H1 (cell line): ENCODE data around the gene AMBP. TPM values are rescaled to one million over a fixed set of nuclear protein-coding genes. Genes with fewer than 3 reads are reported as not detected.

Experiments used
- CTCF ChIA-PET: fragments of 300-600 bp; sonication (Branson Sonifier 250); formaldehyde crosslinking; loops from one replicate; lab custom pipeline; 2021; ENCODE audit not compliant: partially characterized antibody; lab: Charles Lee
- POLR2A ChIA-PET: fragments of 300-600 bp; sonication (Branson Sonifier 250); formaldehyde crosslinking; loops from one replicate; lab custom pipeline; 2021; ENCODE audit warnings: inconsistent platforms; ENCODE audit not compliant: partially characterized antibody; lab: Charles Lee
- DNase-seq, 2 experiments: peaks; one replicate each; pipeline versions ENCODE4 v3.0.0 to v3.0.0-alpha.2; 2010 to 2022; ENCODE audit warnings: low spot score in 2 of 2, low read depth in 1 of 2, mixed read lengths in 1 of 2
- FAIRE-seq: peaks from 2 replicates; lab custom pipeline; 2011; peaks lifted over from hg19 to GRCh38; lab: Jason Lieb, UNC
- H2AFZ ChIP-seq: 2 replicates; pipeline ENCODE4 v1.8.1; 2012; ENCODE audit warnings: low read length, inconsistent platforms
- H2AK5ac ChIP-seq: 2 replicates; pipeline ENCODE4 v1.6.1; 2013; ENCODE audit warnings: low read depth, low read length
- H2BK120ac ChIP-seq: replicated peaks from 2 replicates; pipeline ENCODE3; 2013; ENCODE audit warnings: low read depth, low read length, inconsistent platforms
- H2BK12ac ChIP-seq: 2 replicates; pipeline ENCODE4 v1.6.1; 2013; ENCODE audit warnings: low read depth, low read length
- H2BK15ac ChIP-seq: 2 replicates; pipeline ENCODE4 v1.6.1; 2013; ENCODE audit warnings: low read length
- H2BK20ac ChIP-seq: 2 replicates; pipeline ENCODE4 v1.6.1; 2013; ENCODE audit warnings: low read length
- H2BK5ac ChIP-seq: 2 replicates; pipeline ENCODE4 v1.6.1; 2013; ENCODE audit warnings: low read depth, low read length
- H3K14ac ChIP-seq: 2 replicates; pipeline ENCODE4 v1.6.1; 2013; ENCODE audit warnings: inconsistent platforms; ENCODE audit not compliant: insufficient read length
- H3K18ac ChIP-seq: 2 replicates; pipeline ENCODE4 v1.6.1; 2013; ENCODE audit warnings: low read length; ENCODE audit errors: extremely low read depth
- H3K23ac ChIP-seq: 2 replicates; pipeline ENCODE4 v1.6.1; 2013; ENCODE audit warnings: inconsistent platforms; ENCODE audit not compliant: insufficient read length
- H3K23me2 ChIP-seq: 2 replicates; pipeline ENCODE4 v1.6.1; 2013; ENCODE audit warnings: low read depth, low read length
- H3K27ac ChIP-seq: 2 replicates; pipeline ENCODE4 v1.6.1; 2011; ENCODE audit warnings: low read depth, low read length, inconsistent platforms
- H3K27me3 ChIP-seq, 4 experiments: replicated peaks in 1 of 4; 1 replicate in 1 of 4; 2 replicates in 3 of 4; pipeline versions ENCODE4 v1.6.1 to v1.8.1; 2011 to 2013; ENCODE audit warnings: low read length in 3 of 4, mild to moderate bottlenecking in 3 of 4, inconsistent platforms in 2 of 4, mixed read lengths in 2 of 4, moderate library complexity in 1 of 4; ENCODE audit not compliant: control insufficient read depth in 3 of 4, insufficient read depth in 3 of 4; ENCODE audit errors: extremely low read depth in 1 of 4
- H3K36me3 ChIP-seq, 4 experiments: 2 replicates each; pipeline versions ENCODE4 v1.6.1 to v1.8.1; 2011 to 2013; ENCODE audit warnings: mild to moderate bottlenecking in 4 of 4, low read length in 3 of 4, moderate library complexity in 2 of 4, control low read depth in 1 of 4, inconsistent platforms in 1 of 4; ENCODE audit not compliant: insufficient read depth in 4 of 4, control insufficient read depth in 2 of 4
- H3K4ac ChIP-seq: replicated peaks from 2 replicates; pipeline ENCODE3; 2013; ENCODE audit warnings: low read length, low read depth, mixed read lengths, inconsistent platforms; ENCODE audit not compliant: insufficient read length
- H3K4me1 ChIP-seq, 4 experiments: replicated peaks in 1 of 4; 1 replicate in 1 of 4; 2 replicates in 3 of 4; pipeline versions ENCODE4 v1.6.1 to v1.8.1; 2011 to 2013; ENCODE audit warnings: low read length in 3 of 4, inconsistent platforms in 2 of 4, mixed read lengths in 1 of 4; ENCODE audit not compliant: insufficient read depth in 4 of 4, control insufficient read depth in 3 of 4
- H3K4me2 ChIP-seq, 2 experiments: 2 replicates each; pipeline versions ENCODE4 v1.6.1 to v1.8.1; 2011 to 2013; ENCODE audit warnings: low read depth in 2 of 2, low read length in 2 of 2, control low read depth in 1 of 2, inconsistent platforms in 1 of 2, mild to moderate bottlenecking in 1 of 2; ENCODE audit not compliant: insufficient read depth in 1 of 2
- H3K4me3 ChIP-seq, 4 experiments: fragments of 200-600, 300-600 bp in 1 of 4; sonication (generic), shearing (Covaris generic), sonication (Bioruptor Twin) in 1 of 4; 2 replicates each; pipeline versions ENCODE4 v1.5.1 to v1.8.1; 2011 to 2016; ENCODE audit warnings: low read length in 4 of 4, low read depth in 3 of 4, control low read depth in 2 of 4, inconsistent platforms in 2 of 4, mild to moderate bottlenecking in 2 of 4, mixed read lengths in 1 of 4, moderate library complexity in 1 of 4; ENCODE audit not compliant: insufficient read depth in 2 of 4; ENCODE audit errors: extremely low read depth in 1 of 4
- H3K56ac ChIP-seq: replicated peaks from 2 replicates; pipeline ENCODE3; 2013; ENCODE audit warnings: low read depth, mild to moderate bottlenecking, mixed read lengths, low read length, inconsistent platforms; ENCODE audit not compliant: insufficient read length
- H3K79me1 ChIP-seq: 2 replicates; pipeline ENCODE4 v1.6.1; 2013; ENCODE audit warnings: low read depth, low read length, control low read depth
- H3K79me2 ChIP-seq, 2 experiments: 2 replicates each; pipeline versions ENCODE4 v1.6.1 to v1.8.1; 2012 to 2013; ENCODE audit warnings: low read length in 2 of 2, mild to moderate bottlenecking in 2 of 2, inconsistent platforms in 1 of 2; ENCODE audit not compliant: insufficient read depth in 2 of 2, control insufficient read depth in 1 of 2
- H3K9ac ChIP-seq, 4 experiments: replicated peaks in 1 of 4; 1 replicate in 1 of 4; 2 replicates in 3 of 4; pipeline versions ENCODE4 v1.6.1 to v1.8.1; 2011 to 2013; ENCODE audit warnings: low read depth in 3 of 4, low read length in 3 of 4, control low read depth in 2 of 4, mild to moderate bottlenecking in 2 of 4, moderate library complexity in 2 of 4, inconsistent platforms in 1 of 4; ENCODE audit errors: extremely low read depth in 1 of 4
- H3K9me3 ChIP-seq, 2 experiments: 2 replicates each; pipeline versions ENCODE4 v1.6.1 to v1.8.1; 2012 to 2013; ENCODE audit warnings: mild to moderate bottlenecking in 2 of 2, moderate library complexity in 2 of 2, control low read depth in 1 of 2, inconsistent platforms in 1 of 2, low read depth in 1 of 2, low read length in 1 of 2, mixed read lengths in 1 of 2; ENCODE audit not compliant: insufficient read depth in 2 of 2
- H4K20me1 ChIP-seq, 2 experiments: replicated peaks in 1 of 2; 2 replicates each; pipeline versions ENCODE3 to v1.8.1; 2011 to 2013; ENCODE audit warnings: inconsistent platforms in 2 of 2, low read length in 2 of 2, mild to moderate bottlenecking in 1 of 2; ENCODE audit not compliant: insufficient read depth in 2 of 2, control insufficient read depth in 1 of 2
- H4K5ac ChIP-seq: 2 replicates; pipeline ENCODE4 v1.6.1; 2013; ENCODE audit warnings: low read length, low read depth, mixed read lengths, inconsistent platforms; ENCODE audit not compliant: insufficient read length
- H4K8ac ChIP-seq: 2 replicates; pipeline ENCODE4 v1.8.0; 2013; ENCODE audit warnings: mild to moderate bottlenecking, moderate library complexity, low read length, inconsistent platforms; ENCODE audit not compliant: insufficient read depth; ENCODE audit errors: extremely low read depth
- H4K91ac ChIP-seq: replicated peaks from 2 replicates; pipeline ENCODE3; 2013; ENCODE audit warnings: low read length, mixed read lengths, inconsistent platforms; ENCODE audit not compliant: insufficient read length
- WGBS, 2 experiments: shearing (Covaris generic) in 1 of 2; methylation state at CpG; one replicate each; pipeline versions ENCODE4 v1.1.6 to v1.1.7; 2013 to 2015; ENCODE audit warnings: low lambda C conversion rate in 2 of 2, mixed read lengths in 2 of 2, inconsistent platforms in 1 of 2, low coverage in 1 of 2, missing lambda C conversion rate in 1 of 2; ENCODE audit not compliant: insufficient replicate concordance in 2 of 2, insufficient coverage in 1 of 2, insufficient read length in 1 of 2; ENCODE audit errors: extremely low coverage in 1 of 2, missing lambda C conversion rate in 1 of 2; 5-methylcytosine and 5-hydroxymethylcytosine counted together
- polyA plus RNA-seq, 7 experiments: library from polyadenylated mRNA; depleted of rRNA in 3 of 7; stranded (reverse) in 5 of 7; unstranded in 2 of 7; fragments of >200 nt in 5 of 7; fragments of 200-250 nt in 2 of 7; gene quantifications; 1 replicate in 5 of 7; 2 replicates in 1 of 7; 4 replicates in 1 of 7; pipeline versions ENCODE4 v1.2.1 to v1.2.3, GENCODE V29; 2011 to 2013; ENCODE audit warnings: missing spikeins in 2 of 7, mixed read lengths in 2 of 7
- total RNA-seq: library from RNA; stranded (reverse); fragmentation: NEBNext Ultra II Directional; extraction: Animal tissue kit (Norgen Biotek cat#: 25700); gene quantifications from 2 replicates; pipeline ENCODE4 v1.2.1, GENCODE V29; 2021

The AMBP gene
- total and polyA plus RNA-seq, 2 of the 8 experiments (the other 6 are each of a cell fraction or from before 2014, with no cell fraction given) = 3.0 to 4.0 TPM

DNA sequence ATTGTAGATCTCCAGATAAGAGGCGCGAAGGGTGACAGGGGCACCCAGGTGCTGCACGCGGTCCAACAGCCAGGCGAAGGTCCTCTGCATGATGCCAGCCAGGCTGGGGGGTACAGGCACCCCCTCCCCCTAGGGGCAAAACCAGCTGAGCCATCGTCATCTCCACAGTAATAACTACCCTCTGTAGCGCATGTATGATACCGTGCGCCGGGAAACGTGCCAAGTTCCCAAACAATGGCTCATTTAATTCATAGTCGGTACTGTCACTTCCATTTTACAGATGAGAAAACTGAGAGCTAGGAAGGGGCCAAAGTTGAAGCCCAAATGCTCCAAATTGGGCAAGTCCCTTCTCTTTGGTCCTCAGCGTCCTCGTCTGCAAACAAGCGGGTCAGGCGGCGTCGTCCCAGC is 19.5 kb upstream of the AMBP start:
- Histone ChIP-seq H3K27me3 (peaks cover 2 to 27% (median 19%) of the 10 kb centered on the region in 4 experiments), H4K91ac (no peak overlapping the region), H2BK15ac (no peak overlapping the region), H3K4ac (no peak overlapping the region), H2BK5ac (no peak overlapping the region), H2BK120ac (no peak overlapping the region), H3K4me1 (peaks cover 0 to 16% (median 10%) of the 10 kb centered on the region in 4 experiments; a peak in 6 of 7 replicates), H3K9me3 (peaks cover 0 to 2% of the 10 kb centered on the region in 2 experiments; a peak in 1 of 4 replicates), H3K23me2 (peaks cover 5% of the 10 kb centered on the region; the same call in 1 of the 2 replicates), H3K14ac (no peak overlapping the region), H3K23ac (no peak overlapping the region), H3K27ac (no peak overlapping the region), H3K79me1 (no peaks in the 10 kb centered on the region), H4K20me1 (no peaks in the 10 kb centered on the region), H3K4me2 (peak overlapping the region; percentile 74 to 75), H3K4me3 (peak overlapping the region; percentile 50 to 84 (median 62); a peak in 6 of 8 replicates), H3K9ac (no peak overlapping the region), H2AK5ac (no peak overlapping the region), H3K56ac (no peak overlapping the region), H3K18ac (no peak overlapping the region), H4K8ac (no peak overlapping the region), H2BK20ac (no peak overlapping the region), H2AFZ (no peak overlapping the region), H3K79me2 (no peaks in the 10 kb centered on the region), H2BK12ac (no peak overlapping the region), H3K36me3 (no peaks in the 10 kb centered on the region), H4K5ac (no peak overlapping the region)
- FAIRE-seq (no peak), DNase-seq (no peak)
- WGBS, 2 experiments = 71% methylated on average over 12 of the region's 18 CpGs; no CpG with 5 or more reads in 1 of the 2 experiments
- ChIA-PET POLR2A (interaction anchor here (0.9 to 1.2 kb wide), 2 partner anchors 58 to 95 kb away, joined by 3 read pairs; partner anchors contain the start of gene COL27A1), CTCF (interaction anchor here (0.6 to 5.9 kb wide), 9 partner anchors 10 to 257 kb away, joined by 3 to 144 read pairs (median 3); partner anchors contain the start of gene AMBP)
